Measurements from ENCODE around the gene LSP1. TPM values are rescaled to one million over a fixed set of nuclear protein-coding genes. Genes with fewer than 3 reads are reported as not detected.

The LSP1 gene
- total and polyA plus RNA-seq, 2 of the 4 experiments (the other 2 are of a cell fraction) = not detected

- H2BK5ac ChIP-seq (ENCODE audit: low read depth, low read length, poor library complexity, severe bottlenecking) = no peak overlapping the region
- peaks cover 3% of the 10 kb centered on the region; the same call in 1 of the 2 replicates for H3K4me1 ChIP-seq (ENCODE audit: control insufficient read depth, insufficient read depth, low read length)
- no peak overlapping the region for H3K4me2 ChIP-seq (ENCODE audit: low read depth, low read length)
- no peak overlapping the region for H3K23ac ChIP-seq (ENCODE audit: low read depth, low read length)
- H2BK120ac ChIP-seq (ENCODE audit: low read depth, low read length) = no peak overlapping the region
- DNase-seq (no peak), ATAC-seq (ENCODE audit: low read depth) (no peak)
- H3K4me3 ChIP-seq (ENCODE audit: insufficient read depth, low read depth, low read length) = no peak overlapping the region
- H2BK20ac ChIP-seq (ENCODE audit: low read depth, low read length) = no peak overlapping the region
- intact Hi-C loops (cut with micrococcal nuclease) (no loop called here), in situ Hi-C loops (cut with MboI; ENCODE audit: low sequenced_read_pairs) (loop anchor here (5.0 kb wide), 1 partner anchor 272 kb away; no protein-coding TSS in a partner anchor), dilution Hi-C loops (cut with HindIII; ENCODE audit: low sequenced_read_pairs, unreplicated experiment) (no loop called here)
- H4K8ac ChIP-seq (ENCODE audit: low read depth in 2 of 2, low read length in 2 of 2) = no peak overlapping the region
- WGBS, 2 experiments (ENCODE audit: extremely low coverage in 2 of 2, insufficient read length in 1 of 2) = 73% methylated on average over 16 of the region's 32 CpGs; no CpG with 5 or more reads in 1 of the 2 experiments
- no peak overlapping the region for H2AFZ ChIP-seq (replicated peaks; ENCODE audit: low read length, poor library complexity)
- no peaks in the 10 kb centered on the region for H3K9me3 ChIP-seq (ENCODE audit: control insufficient read depth, insufficient read depth, low read length)
- H2BK15ac ChIP-seq (ENCODE audit: low read depth, low read length) = no peak overlapping the region
- H3K36me3 ChIP-seq (ENCODE audit: control insufficient read depth, insufficient read depth, low read length) = no peaks in the 10 kb centered on the region
- H3K56ac ChIP-seq (ENCODE audit: extremely low read depth, insufficient read depth, low read length) = no peak overlapping the region
- TF ChIP-seq RAD21 (IDR thresholded peaks at IDR 0.05; ENCODE audit: low read length) = no peak
- no peak for TF ChIP-seq USF2 (IDR thresholded peaks at IDR 0.05; ENCODE audit: low read depth, low read length)
- no peak for TF ChIP-seq CTCF (conservative IDR thresholded peaks at IDR 0.05; ENCODE audit: low read depth, low read length)
- no peak for TF ChIP-seq ELK1 (IDR thresholded peaks at IDR 0.05; ENCODE audit: borderline replicate concordance, low read depth, low read length)
- TF ChIP-seq BHLHE40 (IDR thresholded peaks at IDR 0.05; ENCODE audit: low read depth, low read length) = no peak
- no peak for TF ChIP-seq MAFK (IDR thresholded peaks at IDR 0.05; ENCODE audit: low read depth, low read length)
- no peak for TF ChIP-seq CEBPB (IDR thresholded peaks at IDR 0.05; ENCODE audit: low read depth, low read length)
- no peak for TF ChIP-seq RFX5 (IDR thresholded peaks at IDR 0.05; ENCODE audit: low read depth, low read length)
- no peak overlapping the region for H3K9ac ChIP-seq (ENCODE audit: low read depth, low read length)
- no peak overlapping the region for H3K18ac ChIP-seq (ENCODE audit: low read depth, low read length)
- no peak overlapping the region for H4K5ac ChIP-seq (ENCODE audit: low read depth, low read length)
- no TSS peak for BruUV-seq (replicated peaks)
- H3K79me1 ChIP-seq (ENCODE audit: low read depth in 1 of 2, low read length in 2 of 2) = no peaks in the 10 kb centered on the region
- H3K9me1 ChIP-seq (ENCODE audit: insufficient read depth, low read length) = no peaks in the 10 kb centered on the region
- H3K27ac ChIP-seq (ENCODE audit: insufficient read depth, low read length) = no peak overlapping the region
- H2AK5ac ChIP-seq (ENCODE audit: low read depth, low read length) = no peak overlapping the region
- ChIA-PET POLR2A (ENCODE audit: unreplicated experiment) (no interaction called here), CTCF (no interaction called here)
- H3K14ac ChIP-seq (replicated peaks; ENCODE audit: low read depth, low read length) = no peak overlapping the region
- H4K91ac ChIP-seq (ENCODE audit: insufficient read depth, low read depth, low read length) = no peak overlapping the region
- no peaks in the 10 kb centered on the region for H4K20me1 ChIP-seq (ENCODE audit: insufficient read depth, low read length)
- no peak overlapping the region for H2AK9ac ChIP-seq (replicated peaks; ENCODE audit: low read depth, low read length, poor library complexity)
- no peak overlapping the region for H3K4ac ChIP-seq (ENCODE audit: low read depth, low read length)
- peaks cover 13% of the 10 kb centered on the region; the same call in 1 of the 2 replicates for H3K27me3 ChIP-seq (ENCODE audit: control insufficient read depth, insufficient read depth, low read length)
Observed at GRCh38 chr11:1879941-1880720, 27.2 kb downstream of the LSP1 start.
